H1 (cell line): Measurements from ENCODE around the gene LILRB4.

Experiments used
- JUND ChIP-seq: IDR thresholded peaks from 2 replicates; pipeline ENCODE4 v1.6.1; 2011; ENCODE audit warnings: mild to moderate bottlenecking, improper control_type of control experiment, low read length
- MAX ChIP-seq: IDR thresholded peaks from 2 replicates; pipeline ENCODE4 v1.6.1; 2012; ENCODE audit warnings: inconsistent platforms
- RBBP5 ChIP-seq: IDR thresholded peaks from 2 replicates; pipeline ENCODE4 v1.7.1; 2012; ENCODE audit warnings: low read depth, mild to moderate bottlenecking, inconsistent platforms, low read length, moderate library complexity, borderline replicate concordance
- SP1 ChIP-seq: IDR thresholded peaks from 2 replicates; pipeline ENCODE4 v1.6.1; 2011; ENCODE audit warnings: low read depth, low read length
- SP4 ChIP-seq: IDR thresholded peaks from 2 replicates; pipeline ENCODE4 v1.6.1; 2012; ENCODE audit warnings: low read length, inconsistent platforms

- TF ChIP-seq RBBP5 (no peak), SP1 (no peak), SP4 (no peak), MAX (no peak), JUND (no peak)
These were observed 29.4 kb upstream of the LILRB4 start for GRCh38 chr19:54633401-54633800.
